NCI-H1930 (cell line): ENCODE results near the gene SLC44A4.

Experiments used
- DNase-seq, 2 experiments: peaks; one replicate each; lab custom pipeline; 2025; lab: John Stamatoyannopoulos, UW

SLC44A4 gene

GRCh38 chr6:31901415-31901952 lies 22.7 kb upstream of the SLC44A4 start:
- DNase-seq = peak in 1 of 2 experiments; percentile 44

- no peak for DNase-seq
These were observed 22.2 kb upstream of the SLC44A4 start for GRCh38 chr6:31900917-31901414.

GRCh38 chr6:31899882-31900722 lies 21.3 kb upstream of the SLC44A4 start:
- DNase-seq = no peak

GRCh38 chr6:31899215-31899614 lies 20.4 kb upstream of the SLC44A4 start:
- no peak for DNase-seq

- DNase-seq = peak; percentile 44 to 49
These were observed 19.7 kb upstream of the SLC44A4 start for GRCh38 chr6:31898383-31899011.

- DNase-seq = peak; percentile 69 to 86
These were observed 19.0 kb upstream of the SLC44A4 start, which contains the start of gene EHMT2 for GRCh38 chr6:31897612-31898382. EHMT2 (minus strand) TSS chr6:31897698; CDS start chr6:31897677, 21 bp downstream.

GRCh38 chr6:31896856-31897611 lies 18.2 kb upstream of the SLC44A4 start:
- DNase-seq = no peak

- DNase-seq = no peak
These were observed 17.7 kb upstream of the SLC44A4 start for GRCh38 chr6:31896493-31896855.

GRCh38 chr6:31892821-31893220 lies 14.0 kb upstream of the SLC44A4 start:
- DNase-seq = no peak

- DNase-seq = no peak
These were observed 10.7 kb upstream of the SLC44A4 start for GRCh38 chr6:31889331-31889972.

- no peak for DNase-seq
These were observed 9.8 kb upstream of the SLC44A4 start for GRCh38 chr6:31888276-31889258.

GRCh38 chr6:31887173-31888007 lies 8.6 kb upstream of the SLC44A4 start:
- no peak for DNase-seq

GRCh38 chr6:31886541-31886991 lies 7.8 kb upstream of the SLC44A4 start:
- no peak for DNase-seq

GRCh38 chr6:31884528-31885035 lies 5.8 kb upstream of the SLC44A4 start:
- DNase-seq = no peak

- no peak for DNase-seq
These were observed 4.9 kb upstream of the SLC44A4 start for GRCh38 chr6:31883676-31884075.

- no peak for DNase-seq
These were observed 3.5 kb upstream of the SLC44A4 start for GRCh38 chr6:31882344-31882743.

- no peak for DNase-seq
These were observed 2.5 kb upstream of the SLC44A4 start for GRCh38 chr6:31881136-31881859.

GRCh38 chr6:31880616-31881015 lies 1.8 kb upstream of the SLC44A4 start:
- DNase-seq = no peak
